Vagina (tissue), 2 donors: ENCODE results near the gene CHRM2.

Source experiments
- POLR2A ChIP-seq, 2 donors: fragments of 450-650 bp; IDR thresholded peaks; one replicate each; pipeline ENCODE4 v1.6.1; 2017; ENCODE audit warnings: antibody characterized with exemption in 2 of 2, mild to moderate bottlenecking in 2 of 2, moderate library complexity in 2 of 2
- POLR2AphosphoS5 ChIP-seq, 2 donors: sonication (generic); formaldehyde crosslinking; IDR thresholded peaks; one replicate each; pipeline ENCODE4 v1.9.0; 2017; ENCODE audit warnings: antibody characterized with exemption in 2 of 2, mild to moderate bottlenecking in 2 of 2, low read depth in 1 of 2; ENCODE audit not compliant: insufficient read depth in 1 of 2

DNA sequence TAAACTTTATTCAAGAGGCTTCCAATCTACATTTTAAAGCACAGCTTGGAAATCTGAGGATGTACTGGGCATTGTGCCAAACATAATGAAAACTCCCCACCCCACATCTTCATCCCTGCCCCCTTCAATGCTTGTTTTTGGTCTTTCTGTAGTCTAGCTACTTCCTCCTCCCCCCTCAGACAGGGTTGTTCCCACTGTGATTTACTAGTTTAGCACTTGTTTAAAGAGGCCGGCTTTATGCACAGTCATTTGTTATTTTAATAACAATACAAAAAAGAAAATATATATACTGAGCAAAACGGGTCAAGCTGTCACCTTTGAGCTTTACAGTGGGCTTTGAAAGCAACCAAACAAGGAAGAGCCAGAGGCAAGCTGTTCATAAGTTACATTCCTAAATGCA, 132.6 kb downstream of the CHRM2 start:
- TF ChIP-seq POLR2AphosphoS5 (IDR thresholded peaks at IDR 0.05; ENCODE audit: insufficient read depth in 1 of 2, low read depth in 1 of 2) = no peak
- no peak for TF ChIP-seq POLR2A (IDR thresholded peaks at IDR 0.05)
